Measurements from ENCODE around the gene LHX8. TPM values are rescaled to one million over a fixed set of nuclear protein-coding genes. Genes with fewer than 3 reads are reported as not detected.
"Not testable (repeated sequence)": the region's sequence is repeated elsewhere in the genome, so short reads cannot be mapped to it uniquely, and the experiment has no call there.

The LHX8 gene
- total RNA-seq, 4 donors from 2014 or later = not detected

GRCh38 chr1:75166821-75167220 lies 32.6 kb downstream of the LHX8 start:
- no peak overlapping the region for H3K4me3 ChIP-seq (ENCODE audit: low read depth, poor library complexity, severe bottlenecking)
- DNase-seq (ENCODE audit: low spot score in 2 of 2) = no peak
- 88 to 94% methylated on average over 4 of the region's 4 CpGs for WGBS, 2 donors
- TF ChIP-seq POLR2A (IDR thresholded peaks at IDR 0.05) = no peak
- TF ChIP-seq, protein P1, sequence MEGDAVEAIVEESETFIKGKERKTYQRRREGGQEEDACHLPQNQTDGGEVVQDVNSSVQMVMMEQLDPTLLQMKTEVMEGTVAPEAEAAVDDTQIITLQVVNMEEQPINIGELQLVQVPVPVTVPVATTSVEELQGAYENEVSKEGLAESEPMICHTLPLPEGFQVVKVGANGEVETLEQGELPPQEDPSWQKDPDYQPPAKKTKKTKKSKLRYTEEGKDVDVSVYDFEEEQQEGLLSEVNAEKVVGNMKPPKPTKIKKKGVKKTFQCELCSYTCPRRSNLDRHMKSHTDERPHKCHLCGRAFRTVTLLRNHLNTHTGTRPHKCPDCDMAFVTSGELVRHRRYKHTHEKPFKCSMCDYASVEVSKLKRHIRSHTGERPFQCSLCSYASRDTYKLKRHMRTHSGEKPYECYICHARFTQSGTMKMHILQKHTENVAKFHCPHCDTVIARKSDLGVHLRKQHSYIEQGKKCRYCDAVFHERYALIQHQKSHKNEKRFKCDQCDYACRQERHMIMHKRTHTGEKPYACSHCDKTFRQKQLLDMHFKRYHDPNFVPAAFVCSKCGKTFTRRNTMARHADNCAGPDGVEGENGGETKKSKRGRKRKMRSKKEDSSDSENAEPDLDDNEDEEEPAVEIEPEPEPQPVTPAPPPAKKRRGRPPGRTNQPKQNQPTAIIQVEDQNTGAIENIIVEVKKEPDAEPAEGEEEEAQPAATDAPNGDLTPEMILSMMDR (IDR thresholded peaks at IDR 0.05) = no peak
- intact Hi-C loops (cut with DNase I; ENCODE audit: low total_unique reads) = loop anchor here (5.0 kb wide), 1 partner anchor 1805 kb away; no protein-coding TSS in a partner anchor

DNA sequence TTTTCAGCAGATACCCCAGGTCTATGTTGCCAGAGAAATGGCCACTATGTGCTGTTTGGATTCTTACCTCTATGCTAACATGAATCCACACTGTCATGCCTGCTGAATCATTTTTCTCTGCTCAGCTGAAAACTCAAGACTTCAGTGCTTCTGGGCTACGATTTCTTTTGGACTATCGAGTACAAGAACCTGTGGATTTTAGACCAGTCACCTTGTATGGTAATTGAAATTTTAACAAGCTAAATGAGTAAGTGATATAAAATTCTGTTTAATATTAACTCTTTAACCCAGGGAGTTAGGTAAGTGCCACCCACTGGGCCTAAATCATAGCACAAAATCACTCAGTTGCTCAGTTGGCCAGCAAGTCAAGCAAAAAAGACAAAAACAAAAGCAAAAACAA lies 35.8 kb downstream of the LHX8 start:
- TF ChIP-seq, protein P1 (IDR thresholded peaks at IDR 0.05) = no peak
- no peak for TF ChIP-seq POLR2A (IDR thresholded peaks at IDR 0.05)
- DNase-seq (ENCODE audit: low spot score in 2 of 2) = no peak
- no peak overlapping the region for H3K4me3 ChIP-seq (ENCODE audit: low read depth, poor library complexity, severe bottlenecking)
- 91 to 98% methylated on average over 2 of the region's 2 CpGs for WGBS, 2 donors
- intact Hi-C loops (cut with DNase I; ENCODE audit: low total_unique reads) = no loop called here

DNA sequence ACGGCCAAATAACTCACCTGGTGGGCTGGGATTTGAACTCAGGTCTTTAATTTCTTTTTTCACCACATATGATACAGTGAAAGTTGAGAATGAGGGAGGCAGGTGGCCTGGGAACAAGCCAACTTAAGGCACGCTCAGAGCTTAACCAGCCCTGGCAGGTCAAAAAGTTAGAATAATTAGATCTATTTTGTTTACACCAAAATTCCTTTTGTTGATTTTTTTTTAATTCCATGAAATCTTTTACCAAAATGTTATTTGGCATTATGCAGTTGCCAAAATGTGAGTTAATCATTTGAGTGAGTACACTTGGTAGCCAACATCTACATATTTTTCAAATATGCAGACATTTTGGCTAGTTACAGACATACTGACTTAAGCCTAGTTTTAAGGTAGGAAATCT lies 36.8 kb downstream of the LHX8 start:
- WGBS, 2 donors = 56 to 62% methylated on average over 2 of the region's 2 CpGs
- TF ChIP-seq POLR2A (IDR thresholded peaks at IDR 0.05) = no peak
- TF ChIP-seq, protein P1 (IDR thresholded peaks at IDR 0.05) = no peak
- no peak overlapping the region for H3K4me3 ChIP-seq (ENCODE audit: low read depth, poor library complexity, severe bottlenecking)
- intact Hi-C loops (cut with DNase I; ENCODE audit: low total_unique reads) = no loop called here
- DNase-seq (ENCODE audit: low spot score in 2 of 2) = no peak

DNA sequence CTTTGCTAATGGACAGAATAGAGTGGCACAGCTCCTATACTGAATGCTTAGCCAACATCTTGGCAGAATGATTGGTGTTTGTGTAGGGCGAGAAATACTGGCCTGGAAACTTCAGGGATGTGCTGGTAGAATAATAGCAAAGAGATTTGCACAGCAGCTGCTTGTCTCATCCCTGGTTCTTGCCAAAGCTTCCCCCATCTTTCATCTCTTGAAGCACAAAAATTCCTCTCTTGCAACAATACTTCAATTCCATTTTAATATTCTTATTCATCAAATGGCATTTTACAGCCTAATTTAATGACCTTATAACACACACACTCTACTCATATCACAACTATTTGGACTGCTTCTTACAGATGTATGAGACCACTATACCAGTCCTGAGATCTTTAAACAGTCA lies 37.7 kb downstream of the LHX8 start:
- DNase-seq (ENCODE audit: low spot score in 2 of 2) = no peak
- intact Hi-C loops (cut with DNase I; ENCODE audit: low total_unique reads) = no loop called here

DNA sequence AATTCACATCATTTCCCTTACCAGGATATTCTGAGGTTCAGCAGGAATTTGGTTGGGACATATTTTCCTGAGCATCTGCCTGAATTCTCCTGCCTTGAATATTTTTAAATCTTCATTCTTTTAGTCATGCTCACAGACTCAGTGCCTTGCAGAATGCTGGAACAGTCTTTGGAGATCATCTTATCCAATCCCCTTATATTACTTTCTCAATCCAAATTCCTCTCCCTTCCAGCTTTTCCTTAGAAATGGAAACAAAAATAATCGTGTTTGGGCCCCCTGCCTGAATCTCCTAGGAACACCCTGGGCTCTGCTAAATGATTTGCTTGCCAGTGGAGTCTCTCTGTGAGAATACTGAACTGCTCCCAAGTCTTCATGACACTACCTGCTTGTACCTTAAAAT lies 38.4 kb downstream of the LHX8 start:
- intact Hi-C loops (cut with DNase I; ENCODE audit: low total_unique reads) = no loop called here
- no peak overlapping the region for H3K4me3 ChIP-seq (ENCODE audit: low read depth, poor library complexity, severe bottlenecking)
- no peak for DNase-seq (ENCODE audit: low spot score in 2 of 2)
- TF ChIP-seq, protein P1 (IDR thresholded peaks at IDR 0.05) = no peak
- TF ChIP-seq POLR2A (IDR thresholded peaks at IDR 0.05) = no peak
- WGBS, 2 donors = 31 to 36% methylated on average over 1 of the region's 1 CpG

More for the DNA sequence above, 37.7 kb downstream of the LHX8 start:
- H3K4me3 ChIP-seq (ENCODE audit: low read depth, poor library complexity, severe bottlenecking) = no peak overlapping the region
- TF ChIP-seq, protein P1 (IDR thresholded peaks at IDR 0.05) = no peak
- no peak for TF ChIP-seq POLR2A (IDR thresholded peaks at IDR 0.05)
- WGBS, 2 donors = 52 to 70% methylated on average over 1 of the region's 1 CpG

- TF ChIP-seq, protein P1 (IDR thresholded peaks at IDR 0.05) = no peak
- TF ChIP-seq POLR2A (IDR thresholded peaks at IDR 0.05) = no peak
- H3K4me3 ChIP-seq (ENCODE audit: low read depth, poor library complexity, severe bottlenecking) = no peak overlapping the region
- intact Hi-C loops (cut with DNase I; ENCODE audit: low total_unique reads) = no loop called here
- 72% methylated on average over 2 of the region's 2 CpGs for WGBS, 2 donors
- DNase-seq (ENCODE audit: low spot score in 2 of 2) = no peak
Observed at GRCh38 chr1:75174031-75174760, 40.0 kb downstream of the LHX8 start.

- intact Hi-C loops (cut with DNase I; ENCODE audit: low total_unique reads); DNase-seq (ENCODE audit: low spot score in 2 of 2); H3K4me3 ChIP-seq (ENCODE audit: low read depth, poor library complexity, severe bottlenecking): not testable (repeated sequence)
- WGBS, 2 donors = 86 to 88% methylated on average over 13 of the region's 13 CpGs
Observed at GRCh38 chr1:75181214-75181955, 47.2 kb downstream of the LHX8 start.

Data from lower leg skin (tissue), 4 donors.